GM18526 (cell line): ENCODE results near the gene TEX35.

ENCODE experiments used
- POLR2A ChIP-seq: IDR thresholded peaks from 3 replicates; pipeline ENCODE4 v1.6.1; 2011; ENCODE audit not compliant: insufficient read length; ENCODE audit errors: extremely low read depth

The TEX35 gene

DNA sequence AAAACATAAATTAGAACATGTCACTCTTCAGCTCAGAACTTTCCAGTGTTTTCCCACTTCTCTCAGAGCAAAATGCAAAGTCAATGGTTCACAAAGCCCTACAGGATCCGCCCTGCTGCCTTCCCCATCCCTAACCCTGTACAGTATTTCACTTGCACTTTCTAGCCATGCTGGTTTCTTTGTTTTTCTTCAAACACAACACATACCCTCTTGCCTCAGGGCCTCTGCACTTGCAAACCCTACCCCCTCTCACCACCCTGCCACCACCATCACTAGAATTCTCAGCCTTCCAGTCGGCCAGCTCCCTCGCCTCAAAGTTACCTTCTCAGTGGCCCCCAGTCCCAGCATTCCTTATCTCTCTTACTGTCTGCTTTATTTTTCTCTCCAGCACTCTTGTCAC is 17.6 kb downstream of the TEX35 start:
- TF ChIP-seq POLR2A: no peak

DNA sequence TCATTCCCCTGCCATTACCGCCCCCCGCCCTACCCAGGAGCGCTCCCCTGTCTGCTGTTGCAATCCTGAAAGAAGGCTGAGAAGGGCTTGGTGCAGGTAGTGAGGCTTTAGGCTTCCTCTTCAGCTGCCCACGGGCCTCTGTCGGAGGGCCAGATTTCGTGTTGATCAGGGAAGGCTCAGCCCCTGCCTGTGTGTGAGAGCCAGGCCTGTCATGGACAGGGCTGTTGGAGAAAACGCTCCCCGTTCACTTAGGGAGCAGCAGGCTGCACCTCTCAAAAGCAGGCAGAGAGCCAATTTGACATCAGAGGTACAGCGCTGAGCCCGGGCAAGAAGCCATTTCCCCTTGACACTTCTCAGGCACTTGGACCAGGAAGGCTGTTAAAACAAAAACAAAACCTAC is 19.0 kb downstream of the TEX35 start:
- no peak for TF ChIP-seq POLR2A

DNA sequence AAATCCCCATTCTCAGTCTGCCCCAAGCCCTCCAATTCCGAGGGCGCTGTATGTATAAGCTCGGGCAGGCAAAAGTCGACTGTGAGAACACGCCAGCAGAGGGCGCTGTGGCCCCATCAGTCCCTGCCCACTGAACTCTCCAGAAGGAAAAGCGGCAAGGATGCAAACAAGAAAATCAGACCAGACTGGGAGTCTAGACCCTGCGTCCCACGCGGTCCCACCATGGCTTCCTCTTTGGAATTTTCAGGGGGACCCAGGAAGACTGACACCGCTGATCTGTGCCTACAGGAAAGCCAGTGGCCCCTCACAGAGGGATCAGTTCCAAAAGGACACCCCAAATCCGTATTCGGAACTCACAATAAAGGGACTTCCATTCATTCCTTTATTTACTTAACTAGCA is 19.5 kb downstream of the TEX35 start:
- TF ChIP-seq POLR2A: no peak

DNA sequence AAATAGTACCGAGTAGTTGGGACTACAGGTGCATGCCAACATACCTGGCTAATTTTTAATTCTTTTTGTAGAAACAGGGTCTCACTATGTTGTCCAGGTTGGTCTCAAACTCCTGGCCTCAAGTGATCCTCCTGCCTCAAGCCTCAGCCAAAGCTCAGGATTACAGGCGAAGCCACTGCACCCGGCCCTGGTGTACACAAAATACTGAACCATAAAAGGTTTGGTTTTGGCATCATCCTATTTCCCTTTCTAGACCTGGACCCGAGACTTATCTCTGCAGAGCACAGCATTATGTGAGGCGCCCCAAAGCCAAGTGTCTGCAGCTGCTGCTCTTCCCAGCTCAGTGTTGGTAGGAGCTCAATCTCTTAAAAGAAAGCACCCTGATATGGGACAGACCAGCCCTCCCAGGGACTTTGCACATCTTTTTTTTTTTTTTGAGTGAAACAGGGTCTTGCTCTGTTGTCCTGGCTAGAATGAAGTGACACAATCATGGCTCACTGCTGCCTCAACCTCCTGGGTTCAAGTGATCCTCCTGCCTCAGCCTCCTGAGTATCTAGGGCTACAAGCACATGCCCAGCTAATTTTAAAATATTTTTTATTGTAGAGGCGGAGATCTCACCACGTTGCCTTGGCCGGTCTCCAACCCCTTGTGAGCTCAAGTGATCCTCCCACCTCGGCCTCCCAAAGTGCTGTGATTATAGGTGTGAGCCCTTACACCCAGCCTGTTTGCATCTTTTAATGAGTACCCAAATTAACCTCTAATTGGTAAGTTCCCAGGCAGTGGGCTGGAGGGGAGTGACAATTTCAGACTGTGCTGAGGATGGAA is 20.4 kb downstream of the TEX35 start:
- no peak for TF ChIP-seq POLR2A

DNA sequence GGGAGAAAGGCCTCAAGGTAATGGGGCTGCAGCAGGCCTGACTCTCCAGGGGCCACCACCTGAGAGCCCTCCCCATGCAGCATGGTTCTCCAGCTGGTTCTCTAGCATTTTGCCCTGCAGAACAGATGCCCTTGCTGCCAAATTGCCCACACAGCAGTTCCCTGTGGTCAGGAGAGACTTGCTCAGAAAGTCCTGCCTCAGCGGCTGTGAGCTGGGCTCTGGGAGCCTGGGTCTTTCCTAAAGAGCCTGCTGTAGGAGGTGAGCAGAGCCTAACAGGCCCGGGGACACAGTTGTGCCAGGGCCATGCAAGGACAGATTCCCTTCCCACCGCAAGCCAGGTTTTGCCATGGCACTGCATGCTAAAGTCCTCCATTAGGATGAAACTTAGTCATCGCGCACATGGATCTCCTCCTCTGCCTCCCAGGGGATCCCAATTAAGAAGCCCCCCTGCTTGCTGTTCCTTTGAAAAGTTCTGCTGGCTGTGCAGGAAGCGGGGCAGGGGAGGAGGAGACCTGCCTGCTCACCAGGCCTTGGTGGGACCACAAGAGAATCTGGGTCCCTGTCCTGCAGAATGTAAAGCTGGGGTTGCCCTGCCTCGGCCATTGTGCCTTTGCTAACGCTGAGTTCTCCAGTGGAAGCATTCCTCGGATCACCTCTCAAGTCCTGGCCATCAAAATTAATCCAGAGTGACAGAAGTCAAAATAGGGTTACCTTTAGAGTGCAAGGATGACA is 21.4 kb downstream of the TEX35 start:
- TF ChIP-seq POLR2A: no peak

DNA sequence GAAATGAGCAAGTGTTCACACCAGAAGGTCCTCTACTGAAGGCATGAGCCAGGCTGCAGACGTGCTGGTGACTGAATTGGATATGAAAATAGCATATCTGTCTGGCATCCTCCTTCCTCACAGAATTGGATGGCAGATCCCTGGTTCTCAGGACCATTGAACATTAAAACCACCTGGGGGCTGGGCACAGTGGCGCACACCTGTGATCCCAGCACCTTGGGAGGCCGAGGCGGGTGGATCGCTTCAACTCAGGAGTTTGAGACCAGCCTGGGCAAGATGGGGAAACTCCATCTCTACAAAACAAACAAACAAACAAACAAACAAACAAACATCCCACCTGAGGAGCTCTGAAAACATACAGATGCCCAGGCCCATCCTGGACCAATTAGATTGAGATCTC is 23.4 kb downstream of the TEX35 start:
- TF ChIP-seq POLR2A: no peak

DNA sequence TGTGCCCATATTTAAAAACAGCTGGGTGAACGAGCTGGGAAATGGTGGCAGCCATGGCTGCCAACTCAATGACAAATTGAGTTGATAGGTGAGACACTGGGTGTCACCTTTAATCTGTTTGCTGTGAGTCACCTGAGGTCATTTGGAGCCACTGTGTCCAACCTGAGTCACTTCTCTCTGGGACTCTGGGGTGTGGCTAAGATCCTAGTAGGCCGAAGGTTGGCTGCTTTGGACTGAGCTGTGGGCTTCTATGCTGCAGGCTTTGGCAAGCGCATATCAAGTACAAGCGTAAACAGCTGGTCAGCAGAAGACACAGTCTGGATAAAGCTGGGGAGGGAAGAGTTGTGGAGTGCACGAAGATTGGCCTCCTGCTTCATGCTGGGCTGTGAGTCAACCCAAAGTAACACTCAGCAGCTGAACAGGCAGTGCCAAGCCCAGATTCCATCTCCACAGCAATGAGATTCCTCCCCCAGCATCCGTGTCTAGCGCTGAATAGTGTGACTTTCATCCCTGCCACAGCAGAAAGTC is 24.0 kb downstream of the TEX35 start:
- TF ChIP-seq POLR2A: no peak

DNA sequence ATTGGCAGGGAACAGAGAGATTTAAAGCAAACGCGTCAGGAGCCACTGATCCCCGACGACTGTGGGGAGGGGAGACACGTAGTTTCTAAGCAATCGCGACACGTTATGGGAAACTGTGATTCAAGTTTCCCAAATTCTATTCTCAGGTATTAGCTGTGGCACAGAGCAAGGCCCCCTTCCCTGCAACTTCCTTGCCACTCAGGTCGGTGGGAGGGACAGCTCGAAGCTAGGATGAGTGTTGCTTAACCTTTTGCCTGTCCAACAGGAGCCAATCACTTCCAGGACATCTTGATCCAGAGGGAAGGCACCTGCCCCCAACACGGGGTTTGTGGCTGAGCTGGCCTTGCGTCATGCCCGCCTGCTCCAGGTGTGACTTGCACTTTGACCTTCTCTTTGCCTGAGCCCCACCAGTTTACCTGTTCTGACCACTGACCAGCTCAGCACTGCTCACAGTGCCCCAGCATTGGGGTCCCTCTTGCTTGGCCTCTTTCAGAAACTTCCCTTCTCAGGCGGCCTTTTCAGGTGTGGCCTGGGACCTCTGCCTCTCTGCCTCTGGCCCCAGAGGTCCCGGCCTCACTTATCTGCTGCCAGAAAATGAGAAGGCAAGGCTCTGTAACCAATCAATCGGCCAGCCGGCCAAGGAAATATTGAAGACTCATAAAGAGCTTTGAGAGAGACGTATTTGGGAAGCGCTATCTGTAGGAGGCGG is 24.6 kb downstream of the TEX35 start:
- TF ChIP-seq POLR2A: no peak

DNA sequence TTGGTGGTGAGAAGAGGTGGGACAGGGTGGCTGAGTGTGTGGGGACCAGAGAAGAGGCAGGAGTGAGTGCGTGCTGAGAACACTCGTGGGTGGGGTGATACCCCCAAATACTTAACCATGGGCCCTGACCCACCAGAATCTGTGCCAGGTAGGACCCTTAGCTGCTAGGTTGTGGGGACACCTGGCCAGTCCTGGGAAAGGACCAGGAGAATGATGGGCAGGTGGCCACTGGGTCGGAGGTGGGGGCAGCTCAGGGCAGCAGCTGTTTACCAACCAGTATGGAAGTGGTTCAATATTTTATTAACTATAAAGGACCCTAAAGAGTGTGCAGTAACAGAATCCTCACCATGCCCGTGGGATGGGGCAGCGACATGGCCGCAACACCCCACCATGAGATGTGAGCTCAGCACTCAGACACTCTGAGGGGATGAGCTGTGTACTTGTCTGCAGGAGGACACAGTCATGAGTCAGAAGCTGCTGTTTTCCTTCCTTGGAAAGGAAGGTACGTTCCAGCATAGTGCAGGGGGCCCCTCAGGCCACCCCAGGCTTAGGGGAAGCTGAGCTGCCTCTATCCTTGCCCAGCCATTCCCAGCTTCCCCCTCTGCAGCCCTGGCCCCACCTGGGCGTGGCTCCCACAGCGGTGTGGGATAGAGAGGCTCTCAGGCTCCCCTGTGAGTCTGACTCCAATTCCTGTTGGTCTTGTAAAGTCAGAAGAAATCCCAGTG is 25.4 kb downstream of the TEX35 start:
- no peak for TF ChIP-seq POLR2A

DNA sequence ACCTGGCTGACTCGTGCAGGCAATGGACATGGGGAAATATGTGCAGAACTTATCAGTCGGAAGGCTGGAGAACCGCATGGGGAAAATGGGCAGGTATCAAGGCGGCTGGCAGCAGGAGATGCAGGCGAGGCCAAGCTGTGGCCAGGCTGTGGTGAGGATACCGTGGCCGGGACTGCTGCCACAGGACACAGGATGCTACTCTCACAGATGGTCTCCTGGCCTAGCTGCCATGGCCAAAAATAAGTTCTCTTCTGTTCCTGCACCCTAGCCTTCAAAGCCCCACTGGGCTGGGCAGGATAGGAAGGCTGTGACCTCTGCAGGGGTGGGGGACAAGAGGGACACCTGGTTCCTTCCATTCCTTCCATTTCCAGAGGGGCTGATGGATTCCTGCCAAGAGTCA is 26.4 kb downstream of the TEX35 start:
- no peak for TF ChIP-seq POLR2A

DNA sequence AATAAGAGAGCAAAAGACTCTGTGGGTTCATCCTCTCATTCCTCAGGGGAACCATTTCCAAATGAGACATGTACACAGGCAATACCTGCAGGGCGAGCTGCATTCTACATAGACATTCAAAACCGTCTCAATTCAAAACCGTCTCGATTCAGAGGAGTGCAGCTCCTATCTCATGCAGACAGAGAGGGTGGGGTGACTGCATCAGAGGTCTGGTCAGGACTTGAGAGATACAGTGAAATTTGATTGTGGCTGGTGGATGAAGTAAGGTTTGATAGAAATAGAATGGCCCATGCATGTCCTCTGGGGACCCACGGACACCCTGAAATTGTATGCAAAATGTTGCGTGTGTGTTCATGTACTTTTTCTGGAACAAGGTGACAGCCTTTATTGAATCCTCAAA is 27.3 kb downstream of the TEX35 start:
- no peak for TF ChIP-seq POLR2A

DNA sequence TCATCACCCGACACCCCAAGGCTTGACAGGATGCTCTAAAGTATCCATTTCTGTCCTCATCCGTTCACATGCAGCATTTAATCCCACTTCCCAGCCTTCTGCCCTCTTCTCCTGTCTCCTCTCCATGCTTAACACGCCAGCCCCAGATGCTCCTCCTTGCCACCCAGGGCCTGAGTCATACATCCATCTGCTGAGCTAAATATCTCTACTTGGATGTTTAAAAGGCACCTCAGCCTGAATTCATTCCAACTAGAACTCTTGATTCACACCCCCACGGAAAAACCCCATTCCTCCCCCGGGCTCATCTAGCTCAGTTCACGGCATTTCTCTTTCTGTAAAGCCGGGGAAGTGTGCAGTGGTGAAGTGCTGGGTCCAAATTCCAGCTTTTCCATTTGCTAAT is 27.7 kb downstream of the TEX35 start:
- no peak for TF ChIP-seq POLR2A

DNA sequence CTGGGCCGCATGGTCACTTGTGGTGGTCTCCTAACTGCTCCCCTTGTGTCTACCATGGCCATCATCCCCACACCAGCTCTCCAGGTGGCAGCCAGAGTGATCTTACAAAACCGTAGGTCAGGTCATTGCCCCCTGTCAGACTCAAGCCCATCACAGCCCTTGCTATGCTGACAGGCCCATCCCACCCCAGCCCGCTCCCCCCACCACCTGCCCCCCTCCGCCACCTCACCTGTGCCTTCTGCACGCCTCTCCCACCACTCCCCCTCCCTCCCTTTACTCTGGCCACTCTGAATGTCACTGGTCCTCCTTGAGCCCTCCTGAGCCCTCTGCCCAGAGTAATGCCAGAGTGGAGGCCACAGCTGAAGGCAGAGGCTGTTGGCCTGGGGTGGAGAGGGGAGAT is 28.5 kb downstream of the TEX35 start:
- no peak for TF ChIP-seq POLR2A

DNA sequence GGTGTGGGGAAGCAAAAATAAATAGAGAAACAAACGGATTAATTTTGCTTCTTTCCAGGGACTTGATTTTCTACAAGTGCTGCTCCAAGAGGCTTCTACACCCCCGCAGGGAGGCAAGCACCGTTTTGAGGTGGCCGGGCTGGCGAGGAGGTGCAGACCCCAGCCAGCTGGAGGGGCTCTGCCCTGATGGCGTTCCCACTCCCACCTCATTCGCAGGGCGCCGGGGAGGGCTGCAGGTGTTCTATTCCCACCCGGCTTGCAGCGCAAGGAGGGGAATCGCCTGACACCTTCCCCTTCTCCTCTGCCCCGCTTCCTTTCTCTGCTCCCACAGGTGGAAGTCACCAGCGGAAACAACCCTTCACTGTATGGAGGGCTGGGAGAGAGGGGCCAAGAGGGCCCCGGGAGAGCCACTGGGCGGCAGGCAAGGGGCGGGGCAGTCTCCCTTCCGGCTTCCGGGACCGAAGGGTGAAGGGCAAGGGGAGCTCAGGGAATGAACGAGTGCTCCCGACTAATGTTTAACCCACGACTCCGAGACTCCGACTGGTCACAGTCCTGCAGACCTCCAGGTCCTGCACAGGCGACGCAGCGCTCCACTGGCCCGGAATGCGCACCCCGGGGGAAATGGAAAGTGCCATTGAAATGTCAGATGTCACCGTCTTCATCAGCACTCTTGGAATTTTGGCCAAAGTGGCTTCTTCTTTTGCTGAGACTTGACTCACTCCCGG is 29.1 kb downstream of the TEX35 start:
- peak; percentile 61 for TF ChIP-seq POLR2A

DNA sequence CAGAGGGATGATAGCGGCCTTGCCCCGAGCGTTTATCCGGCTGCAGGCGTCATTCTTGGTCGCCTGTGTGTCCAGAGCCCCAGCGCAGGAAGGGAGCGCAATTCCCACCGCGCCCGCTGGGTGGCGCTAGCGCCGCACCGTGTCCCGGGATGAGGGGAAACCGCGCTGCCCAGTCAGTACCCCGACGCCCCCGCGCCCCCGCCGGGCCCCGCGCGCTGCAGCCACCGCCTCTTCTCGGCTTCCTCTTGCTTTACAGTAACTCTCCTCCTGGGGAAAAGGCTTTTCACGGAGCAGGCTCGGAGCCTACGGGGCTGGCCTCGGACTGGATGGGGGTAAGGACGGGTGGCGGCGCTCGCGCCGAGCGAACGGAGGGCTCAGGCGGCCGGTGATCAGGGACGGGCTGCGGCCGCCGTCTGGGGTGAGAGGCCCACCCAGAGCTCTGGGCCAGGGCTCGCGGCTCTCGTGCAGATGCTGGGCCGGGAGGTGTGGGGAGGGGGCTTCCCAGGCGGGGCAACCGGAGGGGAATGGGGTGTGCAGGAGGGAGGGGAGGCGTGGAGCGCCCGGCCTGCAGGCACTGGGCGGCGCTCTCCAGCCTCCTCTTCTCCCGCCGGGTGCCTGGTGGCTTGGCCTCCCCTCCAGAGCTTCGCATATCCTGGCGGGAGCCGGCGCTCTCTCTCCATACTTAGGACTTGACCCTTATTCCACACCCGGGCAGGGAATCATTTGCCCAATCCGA is 29.8 kb downstream of the TEX35 start:
- no peak for TF ChIP-seq POLR2A

DNA sequence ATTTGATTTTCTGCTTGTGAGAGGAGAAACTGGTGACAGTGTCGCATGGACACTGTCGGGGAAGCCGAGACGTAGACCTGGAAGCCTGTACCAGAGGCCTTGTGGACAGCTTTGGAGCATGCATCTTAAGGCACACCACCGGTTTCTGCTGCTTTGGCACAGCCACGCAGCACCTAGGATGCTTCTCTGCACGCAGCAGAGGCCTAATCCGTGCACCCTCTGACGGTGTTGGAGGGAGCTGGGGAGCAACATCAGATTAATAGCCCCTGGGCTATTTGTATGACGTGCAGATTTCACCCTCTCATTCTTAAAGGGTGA is 30.3 kb downstream of the TEX35 start:
- TF ChIP-seq POLR2A: no peak
